ENCODE results near the gene NEK6. TPM values are rescaled to one million over a fixed set of nuclear protein-coding genes. Genes with fewer than 3 reads are reported as not detected.

Gene NEK6
- total and polyA plus RNA-seq, 10 of the 15 experiments (the other 5 are each of a cell fraction or from before 2014, with no cell fraction given), result 31.3 to 161 (median 89.2) TPM

GRCh38 chr9:124255222-124255621 lies 2.5 kb upstream of the NEK6 start:
- in situ Hi-C loops (cut with MboI), result no loop called here
- no peaks in the 10 kb centered on the region for H3K27me3 ChIP-seq (replicated peaks in 1 of 2; ENCODE audit: control insufficient read depth in 2 of 2, insufficient read depth in 2 of 2, low read length in 1 of 2)
- peak overlapping the region; percentile 52 for H3K4me2 ChIP-seq (ENCODE audit: control insufficient read depth, insufficient read depth)
- whole genome bisulfite sequencing (ENCODE audit: insufficient coverage, insufficient replicate concordance, low lambda C conversion rate, missing lambda C conversion rate), result 90% methylated on average over 3 of the region's 3 CpGs
- TF ChIP-seq, protein P1, sequence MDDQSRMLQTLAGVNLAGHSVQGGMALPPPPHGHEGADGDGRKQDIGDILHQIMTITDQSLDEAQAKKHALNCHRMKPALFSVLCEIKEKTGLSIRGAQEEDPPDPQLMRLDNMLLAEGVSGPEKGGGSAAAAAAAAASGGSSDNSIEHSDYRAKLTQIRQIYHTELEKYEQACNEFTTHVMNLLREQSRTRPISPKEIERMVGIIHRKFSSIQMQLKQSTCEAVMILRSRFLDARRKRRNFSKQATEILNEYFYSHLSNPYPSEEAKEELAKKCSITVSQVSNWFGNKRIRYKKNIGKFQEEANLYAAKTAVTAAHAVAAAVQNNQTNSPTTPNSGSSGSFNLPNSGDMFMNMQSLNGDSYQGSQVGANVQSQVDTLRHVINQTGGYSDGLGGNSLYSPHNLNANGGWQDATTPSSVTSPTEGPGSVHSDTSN (IDR thresholded peaks at IDR 0.05; ENCODE audit: insufficient replicate concordance, low read depth, low read length), result no peak
- TF ChIP-seq NFXL1 (IDR thresholded peaks at IDR 0.05; ENCODE audit: borderline replicate concordance) (peak; percentile 68; the same call in 1 of the 2 replicates), ZNF217 (IDR thresholded peaks at IDR 0.05) (peak; percentile 83; the same call in 1 of the 2 replicates), FOS (IDR thresholded peaks at IDR 0.05; ENCODE audit: borderline replicate concordance, extremely low read depth, insufficient read length) (no peak), KDM1A (IDR thresholded peaks at IDR 0.05; ENCODE audit: borderline replicate concordance) (peak; percentile 88; the same call in 1 of the 2 replicates), DPF2 (IDR thresholded peaks at IDR 0.05) (0 out of 2 replicates have a peak, but pooled peaks have one; percentile 19), BACH1 (IDR thresholded peaks at IDR 0.05; ENCODE audit: borderline replicate concordance) (no peak), ZZZ3 (IDR thresholded peaks at IDR 0.05; ENCODE audit: control insufficient read depth, insufficient read length, low read depth) (no peak), SMARCA5 (IDR thresholded peaks at IDR 0.05) (peak; percentile 95)
- H3K9ac ChIP-seq (ENCODE audit: control insufficient read depth, insufficient read depth, low read length), result 0 out of 2 replicates have a peak overlapping the region, but pooled peaks have one; percentile 12
- H3K4me3 ChIP-seq, result 0 out of 2 replicates have a peak overlapping the region, but pooled peaks have one; percentile 28
- peaks cover 26% of the 10 kb centered on the region for H3K79me2 ChIP-seq (ENCODE audit: control insufficient read depth, insufficient read depth, low read length)
- no peak overlapping the region for H2AFZ ChIP-seq (ENCODE audit: control insufficient read depth, low read depth, low read length)
- CTCF ChIA-PET, result interaction anchor here (0.5 to 1.8 kb wide), 6 partner anchors 8 to 527 kb away, joined by 3 to 6 read pairs (median 4); no protein-coding TSS in a partner anchor
- peaks cover 37% of the 10 kb centered on the region for H3K4me1 ChIP-seq (ENCODE audit: control insufficient read depth, insufficient read depth, low read length)
- DNase-seq (ENCODE audit: low read depth, low spot score) (no peak), ATAC-seq (no peak), FAIRE-seq (no peak)
- SMC1A ChIA-PET (ENCODE audit: uncharacterized antibody, unreplicated experiment), result interaction anchor here (0.9 to 2.7 kb wide), 15 partner anchors 8 to 128 kb away, joined by 3 to 22 read pairs (median 4); no protein-coding TSS in a partner anchor
- no peaks in the 10 kb centered on the region for H4K20me1 ChIP-seq (ENCODE audit: control insufficient read depth, insufficient read depth)
- no TSS peak for BruUV-seq (replicated peaks)
- RAD21 ChIA-PET (ENCODE audit: unreplicated experiment), result interaction anchor here (0.8 to 4.2 kb wide), 11 partner anchors 10 to 124 kb away, joined by 3 to 38 read pairs (median 7); no protein-coding TSS in a partner anchor
- intact Hi-C loops (cut with micrococcal nuclease; ENCODE audit: unreplicated experiment), result loop anchor here (2.0 kb wide), 1 partner anchor 118 kb away; no protein-coding TSS in a partner anchor
- peak overlapping the region; percentile 74 for H3K27ac ChIP-seq (ENCODE audit: control insufficient read depth, insufficient read depth)
- POLR2A ChIA-PET, result interaction anchor here (0.7 to 4.3 kb wide), 7 partner anchors 7 to 123 kb away, joined by 4 to 30 read pairs (median 10); no protein-coding TSS in a partner anchor
- no peaks in the 10 kb centered on the region; a peak in 1 of 4 replicates for H3K36me3 ChIP-seq (ENCODE audit: control insufficient read depth in 2 of 2, insufficient read depth in 2 of 2, low read length in 1 of 2)
- H3K9me3 ChIP-seq (replicated peaks; ENCODE audit: control insufficient read depth, insufficient read depth, low read length), result no peaks in the 10 kb centered on the region

Data from GM12878 (cell line).